Activated naive CD8-positive, alpha-beta T cell treated with anti-CD3 and anti-CD28 coated beads, Interleukin-2, amount 50 U/mL, for 24 hours (primary cell): ENCODE data around the gene SHB.

Experiments used
- ATAC-seq: fragments of 150-1000 bp; cut with Tn5 transposase; one replicate; pipeline ENCODE4 v1.10.0; 2021
- DNase-seq: peaks from one replicate; pipeline ENCODE4 v3.0.0; 2021
- H3K27ac Mint-ChIP-seq: one replicate; pipeline ENCODE4 v1.8.0; 2021; ENCODE audit warnings: mild to moderate bottlenecking, mixed read lengths
- H3K27me3 Mint-ChIP-seq: one replicate; pipeline ENCODE4 v1.8.0; 2021; ENCODE audit warnings: mixed read lengths
- H3K36me3 Mint-ChIP-seq: one replicate; pipeline ENCODE4 v1.8.0; 2021; ENCODE audit warnings: low read depth, mixed read lengths
- H3K4me1 Mint-ChIP-seq: one replicate; pipeline ENCODE4 v1.8.0; 2021; ENCODE audit warnings: mixed read lengths
- H3K4me3 Mint-ChIP-seq: one replicate; pipeline ENCODE4 v1.8.0; 2021; ENCODE audit warnings: mild to moderate bottlenecking, moderate library complexity, mixed read lengths
- H3K9me3 Mint-ChIP-seq: one replicate; pipeline ENCODE4 v1.8.0; 2021; ENCODE audit warnings: mixed read lengths

Gene SHB

GRCh38 chr9:37954581-37954981 is 114.4 kb downstream of the SHB start:
- H3K9me3 Mint-ChIP-seq, result no peaks in the 10 kb centered on the region
- H3K27ac Mint-ChIP-seq, result peak overlapping the region; percentile 93
- peaks cover 6% of the 10 kb centered on the region for H3K36me3 Mint-ChIP-seq
- no peak overlapping the region for H3K4me3 Mint-ChIP-seq
- DNase-seq (no peak), ATAC-seq (peak; percentile 7)
- no peaks in the 10 kb centered on the region for H3K27me3 Mint-ChIP-seq
- peaks cover 34% of the 10 kb centered on the region for H3K4me1 Mint-ChIP-seq

- Mint-ChIP-seq H3K27ac (peak overlapping the region; percentile 93), H3K4me3 (peak overlapping the region; percentile 61), H3K4me1 (peaks cover 34% of the 10 kb centered on the region), H3K9me3 (no peaks in the 10 kb centered on the region), H3K27me3 (no peaks in the 10 kb centered on the region), H3K36me3 (peaks cover 6% of the 10 kb centered on the region)
- DNase-seq, result peak; percentile 43
- ATAC-seq, result peak; percentile 90
Observed at GRCh38 chr9:37953775-37954437, 115.1 kb downstream of the SHB start.

- Mint-ChIP-seq H3K4me1 (peaks cover 34% of the 10 kb centered on the region), H3K9me3 (no peaks in the 10 kb centered on the region), H3K4me3 (peak overlapping the region; percentile 61), H3K27ac (peak overlapping the region; percentile 93), H3K27me3 (no peaks in the 10 kb centered on the region), H3K36me3 (peaks cover 6% of the 10 kb centered on the region)
- no peak for DNase-seq
- no peak for ATAC-seq
Observed at GRCh38 chr9:37953206-37953774, 115.7 kb downstream of the SHB start.

GRCh38 chr9:37952731-37953130 is 116.3 kb downstream of the SHB start:
- Mint-ChIP-seq H3K9me3 (no peaks in the 10 kb centered on the region), H3K4me1 (peaks cover 34% of the 10 kb centered on the region), H3K4me3 (no peak overlapping the region), H3K36me3 (peaks cover 6% of the 10 kb centered on the region), H3K27me3 (no peaks in the 10 kb centered on the region), H3K27ac (peak overlapping the region; percentile 93)
- no peak for DNase-seq
- ATAC-seq, result no peak

GRCh38 chr9:37951671-37952449 is 117.2 kb downstream of the SHB start:
- no peak for ATAC-seq
- H3K4me3 Mint-ChIP-seq, result no peak overlapping the region
- H3K27ac Mint-ChIP-seq, result peak overlapping the region; percentile 7
- no peaks in the 10 kb centered on the region for H3K27me3 Mint-ChIP-seq
- DNase-seq, result no peak
- peaks cover 34% of the 10 kb centered on the region for H3K4me1 Mint-ChIP-seq
- H3K36me3 Mint-ChIP-seq, result peaks cover 6% of the 10 kb centered on the region
- H3K9me3 Mint-ChIP-seq, result no peaks in the 10 kb centered on the region

GRCh38 chr9:37950561-37950960 is 118.5 kb downstream of the SHB start:
- no peaks in the 10 kb centered on the region for H3K27me3 Mint-ChIP-seq
- peaks cover 6% of the 10 kb centered on the region for H3K36me3 Mint-ChIP-seq
- peaks cover 34% of the 10 kb centered on the region for H3K4me1 Mint-ChIP-seq
- DNase-seq (no peak), ATAC-seq (no peak)
- H3K27ac Mint-ChIP-seq, result no peak overlapping the region
- no peaks in the 10 kb centered on the region for H3K9me3 Mint-ChIP-seq
- H3K4me3 Mint-ChIP-seq, result no peak overlapping the region

GRCh38 chr9:37949576-37949975 is 119.5 kb downstream of the SHB start:
- DNase-seq, result no peak
- Mint-ChIP-seq H3K27me3 (no peaks in the 10 kb centered on the region), H3K36me3 (peaks cover 6% of the 10 kb centered on the region), H3K4me3 (no peak overlapping the region), H3K9me3 (no peaks in the 10 kb centered on the region), H3K27ac (no peak overlapping the region), H3K4me1 (peaks cover 27% of the 10 kb centered on the region)
- no peak for ATAC-seq

GRCh38 chr9:37948417-37948980 is 120.5 kb downstream of the SHB start:
- peaks cover 6% of the 10 kb centered on the region for H3K36me3 Mint-ChIP-seq
- peaks cover 1% of the 10 kb centered on the region for H3K27me3 Mint-ChIP-seq
- H3K9me3 Mint-ChIP-seq, result no peaks in the 10 kb centered on the region
- H3K4me1 Mint-ChIP-seq, result peaks cover 17% of the 10 kb centered on the region
- H3K27ac Mint-ChIP-seq, result no peak overlapping the region
- DNase-seq, result no peak
- ATAC-seq, result no peak
- H3K4me3 Mint-ChIP-seq, result no peak overlapping the region

GRCh38 chr9:37947977-37948376 is 121.0 kb downstream of the SHB start:
- peaks cover 6% of the 10 kb centered on the region for H3K36me3 Mint-ChIP-seq
- no peak overlapping the region for H3K27ac Mint-ChIP-seq
- no peak for ATAC-seq
- H3K4me1 Mint-ChIP-seq, result peaks cover 11% of the 10 kb centered on the region
- H3K27me3 Mint-ChIP-seq, result peaks cover 1% of the 10 kb centered on the region
- no peak overlapping the region for H3K4me3 Mint-ChIP-seq
- H3K9me3 Mint-ChIP-seq, result no peaks in the 10 kb centered on the region
- no peak for DNase-seq

- ATAC-seq (no peak), DNase-seq (no peak)
- H3K27ac Mint-ChIP-seq, result no peak overlapping the region
- H3K4me3 Mint-ChIP-seq, result no peak overlapping the region
- H3K36me3 Mint-ChIP-seq, result peaks cover 4% of the 10 kb centered on the region
- peaks cover 1% of the 10 kb centered on the region for H3K27me3 Mint-ChIP-seq
- H3K9me3 Mint-ChIP-seq, result no peaks in the 10 kb centered on the region
- peaks cover 6% of the 10 kb centered on the region for H3K4me1 Mint-ChIP-seq
Observed at GRCh38 chr9:37947471-37947870, 121.6 kb downstream of the SHB start.

- DNase-seq, result no peak
- H3K27ac Mint-ChIP-seq, result no peak overlapping the region
- no peaks in the 10 kb centered on the region for H3K36me3 Mint-ChIP-seq
- peaks cover 1% of the 10 kb centered on the region for H3K27me3 Mint-ChIP-seq
- no peaks in the 10 kb centered on the region for H3K9me3 Mint-ChIP-seq
- H3K4me1 Mint-ChIP-seq, result peaks cover 1% of the 10 kb centered on the region
- no peak for ATAC-seq
- no peak overlapping the region for H3K4me3 Mint-ChIP-seq
Observed at GRCh38 chr9:37946971-37947370, 122.1 kb downstream of the SHB start.

- DNase-seq, result no peak
Observed at GRCh38 chr9:37946041-37946440, 123.0 kb downstream of the SHB start.

GRCh38 chr9:37944671-37945481 is 124.2 kb downstream of the SHB start:
- no peak overlapping the region for H3K27ac Mint-ChIP-seq
- no peak for ATAC-seq
- no peak for DNase-seq
- no peaks in the 10 kb centered on the region for H3K9me3 Mint-ChIP-seq
- H3K4me3 Mint-ChIP-seq, result no peak overlapping the region
- no peaks in the 10 kb centered on the region for H3K4me1 Mint-ChIP-seq
- H3K36me3 Mint-ChIP-seq, result no peaks in the 10 kb centered on the region
- H3K27me3 Mint-ChIP-seq, result peaks cover 1% of the 10 kb centered on the region

More at GRCh38 chr9:37946041-37946440, 123.0 kb downstream of the SHB start:
- peaks cover 1% of the 10 kb centered on the region for H3K27me3 Mint-ChIP-seq
- H3K4me3 Mint-ChIP-seq, result no peak overlapping the region
- H3K36me3 Mint-ChIP-seq, result no peaks in the 10 kb centered on the region
- H3K27ac Mint-ChIP-seq, result no peak overlapping the region
- no peaks in the 10 kb centered on the region for H3K9me3 Mint-ChIP-seq
- H3K4me1 Mint-ChIP-seq, result no peaks in the 10 kb centered on the region
- peak; percentile 15 for ATAC-seq

GRCh38 chr9:37944266-37944650 is 124.8 kb downstream of the SHB start:
- H3K27me3 Mint-ChIP-seq, result peaks cover 1% of the 10 kb centered on the region
- H3K4me3 Mint-ChIP-seq, result no peak overlapping the region
- H3K9me3 Mint-ChIP-seq, result no peaks in the 10 kb centered on the region
- H3K36me3 Mint-ChIP-seq, result no peaks in the 10 kb centered on the region
- no peaks in the 10 kb centered on the region for H3K4me1 Mint-ChIP-seq
- DNase-seq (no peak), ATAC-seq (no peak)
- H3K27ac Mint-ChIP-seq, result no peak overlapping the region
